Body of pancreas (tissue), 4 donors: ENCODE measurements around the gene HTR2C.

ENCODE experiments used
- POLR2A ChIP-seq, 3 donors: fragments of 450-650 bp; IDR thresholded peaks; one replicate each; pipeline ENCODE4 v1.6.1; 2016; ENCODE audit warnings: antibody characterized with exemption in 3 of 3, mild to moderate bottlenecking in 2 of 3
- TF ChIP-seq, protein P1 (sequence below), 7 experiments: fragments of 450-650 bp in 4 of 7; fragments of 200-600 bp in 3 of 7; sonication (generic) in 3 of 7; IDR thresholded peaks; one replicate each; pipeline ENCODE4 v1.5.1; 2016 to 2019; ENCODE audit warnings: antibody characterized with exemption in 7 of 7

DNA sequence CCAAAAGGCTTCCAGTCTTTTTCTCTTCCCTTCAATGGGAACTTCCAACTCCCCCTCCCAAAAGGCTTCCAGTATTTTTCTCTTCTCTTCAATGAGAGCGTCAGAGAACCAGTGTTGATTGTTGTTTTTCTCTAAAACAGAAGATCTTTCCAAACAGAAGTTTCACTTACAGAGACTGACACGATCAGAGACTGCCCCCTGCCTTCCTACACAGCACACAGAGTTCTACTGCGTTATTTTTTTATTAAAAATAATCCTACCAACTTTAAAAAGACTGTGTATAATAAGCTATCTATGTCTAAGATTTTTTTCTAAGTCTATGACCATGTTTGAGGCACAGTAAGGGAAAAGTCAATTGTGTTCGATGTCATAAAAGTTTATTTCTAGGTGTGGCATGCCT is 3.5 kb upstream of the HTR2C start:
- TF ChIP-seq, protein P1, sequence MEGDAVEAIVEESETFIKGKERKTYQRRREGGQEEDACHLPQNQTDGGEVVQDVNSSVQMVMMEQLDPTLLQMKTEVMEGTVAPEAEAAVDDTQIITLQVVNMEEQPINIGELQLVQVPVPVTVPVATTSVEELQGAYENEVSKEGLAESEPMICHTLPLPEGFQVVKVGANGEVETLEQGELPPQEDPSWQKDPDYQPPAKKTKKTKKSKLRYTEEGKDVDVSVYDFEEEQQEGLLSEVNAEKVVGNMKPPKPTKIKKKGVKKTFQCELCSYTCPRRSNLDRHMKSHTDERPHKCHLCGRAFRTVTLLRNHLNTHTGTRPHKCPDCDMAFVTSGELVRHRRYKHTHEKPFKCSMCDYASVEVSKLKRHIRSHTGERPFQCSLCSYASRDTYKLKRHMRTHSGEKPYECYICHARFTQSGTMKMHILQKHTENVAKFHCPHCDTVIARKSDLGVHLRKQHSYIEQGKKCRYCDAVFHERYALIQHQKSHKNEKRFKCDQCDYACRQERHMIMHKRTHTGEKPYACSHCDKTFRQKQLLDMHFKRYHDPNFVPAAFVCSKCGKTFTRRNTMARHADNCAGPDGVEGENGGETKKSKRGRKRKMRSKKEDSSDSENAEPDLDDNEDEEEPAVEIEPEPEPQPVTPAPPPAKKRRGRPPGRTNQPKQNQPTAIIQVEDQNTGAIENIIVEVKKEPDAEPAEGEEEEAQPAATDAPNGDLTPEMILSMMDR (IDR thresholded peaks at IDR 0.05) = no peak
- no peak for TF ChIP-seq POLR2A (IDR thresholded peaks at IDR 0.05)
